Upper lobe of left lung (tissue), 6 donors: ENCODE data around the gene ADO. TPM values are rescaled to one million over a fixed set of nuclear protein-coding genes. Genes with fewer than 3 reads are reported as not detected.

Experiments
- ATAC-seq, 2 donors: fragments of 200-7000 bp; cut with Tn5 transposase; one replicate each; pipeline ENCODE4 v1.9.1; 2022; ENCODE audit warnings: mild to moderate bottlenecking in 2 of 2, moderate library complexity in 2 of 2; ENCODE audit not compliant: low FRiP score in 2 of 2
- DNase-seq, 2 donors: peaks; one replicate each; pipeline ENCODE4 v3.0.0-alpha.2; 2019 to 2020
- H3K27ac ChIP-seq, 4 donors: fragments of 200-600 bp; sonication (generic); one replicate each; pipeline ENCODE4 v1.5.1; 2016 to 2019
- H3K27me3 ChIP-seq, 4 donors: fragments of 200-600 bp; sonication (generic); one replicate each; pipeline ENCODE4 v1.5.1; 2017 to 2019
- H3K36me3 ChIP-seq, 4 donors: fragments of 200-600 bp; sonication (generic); one replicate each; pipeline ENCODE4 v1.5.1; 2016 to 2019
- H3K4me1 ChIP-seq, 4 donors: fragments of 200-600 bp; sonication (generic); one replicate each; pipeline ENCODE4 v1.5.1; 2018 to 2019
- H3K4me3 ChIP-seq, 4 donors: fragments of 200-600 bp; sonication (generic); one replicate each; pipeline ENCODE4 v1.5.1; 2017 to 2019; ENCODE audit warnings: mild to moderate bottlenecking in 2 of 4, moderate library complexity in 1 of 4
- H3K9me3 ChIP-seq, 4 donors: fragments of 200-600 bp; sonication (generic); one replicate each; pipeline ENCODE4 v1.5.1; 2018 to 2019
- EP300 ChIP-seq, 4 donors: sonication (generic); formaldehyde crosslinking; IDR thresholded peaks; one replicate each; pipeline ENCODE4 v1.5.1; 2017; ENCODE audit warnings: antibody characterized with exemption in 4 of 4, control low read depth in 2 of 4
- POLR2A ChIP-seq, 4 donors: fragments of 450-650 bp; IDR thresholded peaks; one replicate each; pipeline ENCODE4 v1.5.1; 2016 to 2017; ENCODE audit warnings: antibody characterized with exemption in 4 of 4, mild to moderate bottlenecking in 2 of 4
- POLR2AphosphoS5 ChIP-seq, 2 donors: sonication (generic); formaldehyde crosslinking; IDR thresholded peaks; one replicate each; pipeline ENCODE4 v1.5.1; 2017; ENCODE audit warnings: antibody characterized with exemption in 2 of 2
- WGBS, 2 donors: methylation state at CpG; one replicate each; pipeline ENCODE4 v1.1.5; 2017 to 2018; 5-methylcytosine and 5-hydroxymethylcytosine counted together
- total RNA-seq, 6 donors: library from RNA; depleted of rRNA in 4 of 6; stranded (reverse); fragments of >200 nt in 4 of 6; gene quantifications; one replicate each; pipeline versions ENCODE4 v1.1.0 to v1.2.1, GENCODE V29; 2016 to 2021
- TF ChIP-seq, protein P1 (sequence below), 6 experiments: fragments of 450-650 bp in 4 of 6; fragments of 200-600 bp in 2 of 6; sonication (generic) in 2 of 6; IDR thresholded peaks; one replicate each; pipeline ENCODE4 v1.5.1; 2016 to 2019; ENCODE audit warnings: antibody characterized with exemption in 6 of 6
- donor health status: DM: no; HTN: no; CAD: no; lungs with moderate emphysema.
- donor health status: DM: no; HTN: yes; CAD: no; lungs with severe emphysema.

ADO gene
- total RNA-seq, 6 donors from 2014 or later: 7.3 to 27.5 (median 19.2) TPM

DNA sequence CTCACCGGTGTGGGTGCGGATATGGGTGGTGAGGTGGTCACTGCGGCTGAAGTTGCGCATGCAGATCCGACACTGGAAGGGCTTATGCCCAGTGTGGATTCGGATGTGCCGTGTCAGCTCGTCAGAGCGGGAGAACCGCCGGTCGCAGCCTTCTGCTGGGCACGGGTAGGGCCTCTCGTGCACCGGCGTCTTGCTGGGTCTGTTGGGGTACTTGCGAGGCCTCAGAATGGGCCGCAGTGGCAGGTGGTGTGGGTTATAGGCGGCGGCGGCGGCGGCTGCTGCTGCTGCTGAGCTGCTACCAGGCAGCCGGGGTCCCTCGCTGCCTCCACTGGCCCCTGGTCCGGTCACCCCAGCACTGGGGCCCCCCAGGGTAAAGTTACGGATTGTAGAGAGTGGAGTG, 8.9 kb downstream of the ADO start:
- DNase-seq (peak in 1 of 2 donors; percentile 75), ATAC-seq (no peak)
- TF ChIP-seq, protein P1, sequence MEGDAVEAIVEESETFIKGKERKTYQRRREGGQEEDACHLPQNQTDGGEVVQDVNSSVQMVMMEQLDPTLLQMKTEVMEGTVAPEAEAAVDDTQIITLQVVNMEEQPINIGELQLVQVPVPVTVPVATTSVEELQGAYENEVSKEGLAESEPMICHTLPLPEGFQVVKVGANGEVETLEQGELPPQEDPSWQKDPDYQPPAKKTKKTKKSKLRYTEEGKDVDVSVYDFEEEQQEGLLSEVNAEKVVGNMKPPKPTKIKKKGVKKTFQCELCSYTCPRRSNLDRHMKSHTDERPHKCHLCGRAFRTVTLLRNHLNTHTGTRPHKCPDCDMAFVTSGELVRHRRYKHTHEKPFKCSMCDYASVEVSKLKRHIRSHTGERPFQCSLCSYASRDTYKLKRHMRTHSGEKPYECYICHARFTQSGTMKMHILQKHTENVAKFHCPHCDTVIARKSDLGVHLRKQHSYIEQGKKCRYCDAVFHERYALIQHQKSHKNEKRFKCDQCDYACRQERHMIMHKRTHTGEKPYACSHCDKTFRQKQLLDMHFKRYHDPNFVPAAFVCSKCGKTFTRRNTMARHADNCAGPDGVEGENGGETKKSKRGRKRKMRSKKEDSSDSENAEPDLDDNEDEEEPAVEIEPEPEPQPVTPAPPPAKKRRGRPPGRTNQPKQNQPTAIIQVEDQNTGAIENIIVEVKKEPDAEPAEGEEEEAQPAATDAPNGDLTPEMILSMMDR (IDR thresholded peaks at IDR 0.05): no peak
- TF ChIP-seq POLR2AphosphoS5 (IDR thresholded peaks at IDR 0.05) (no peak), EP300 (IDR thresholded peaks at IDR 0.05) (no peak), POLR2A (IDR thresholded peaks at IDR 0.05) (no peak)
- WGBS, 2 donors: 97 to 99% methylated on average over 10 to 27 of the region's 27 CpGs
- no peak overlapping the region for H3K4me3 ChIP-seq
- H3K9me3 ChIP-seq: no peaks in the 10 kb centered on the region
- peaks cover 0 to 5% (median 0%) of the 10 kb centered on the region in 4 donors for H3K36me3 ChIP-seq
- peaks cover 0 to 21% (median 16%) of the 10 kb centered on the region in 4 donors for H3K27me3 ChIP-seq
- H3K4me1 ChIP-seq: peaks cover 31 to 34% (median 32%) of the 10 kb centered on the region in 4 donors
- H3K27ac ChIP-seq: no peak overlapping the region

DNA sequence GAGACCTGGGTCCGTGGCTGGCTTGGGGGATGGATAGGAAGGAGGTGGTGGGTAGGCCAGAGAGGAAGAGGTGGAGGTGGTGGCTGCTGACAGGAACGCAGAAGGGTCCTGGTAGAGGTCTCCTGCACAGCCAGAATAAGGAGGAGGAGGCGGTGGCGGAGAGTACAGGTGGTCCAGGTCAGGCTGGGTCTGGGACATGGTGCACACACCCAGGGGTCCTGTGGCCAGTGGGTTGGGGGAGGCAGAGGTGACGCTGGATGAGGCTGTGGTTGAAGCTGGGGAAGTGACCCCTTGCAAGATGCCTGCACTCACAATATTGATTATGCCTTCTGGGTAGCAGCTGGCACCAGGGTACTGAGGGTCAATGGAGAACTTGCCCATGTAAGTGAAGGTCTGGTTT, 9.5 kb downstream of the ADO start:
- 89 to 92% methylated on average over 5 of the region's 5 CpGs for WGBS, 2 donors
- DNase-seq: no peak
- H3K4me3 ChIP-seq: no peak overlapping the region

DNA sequence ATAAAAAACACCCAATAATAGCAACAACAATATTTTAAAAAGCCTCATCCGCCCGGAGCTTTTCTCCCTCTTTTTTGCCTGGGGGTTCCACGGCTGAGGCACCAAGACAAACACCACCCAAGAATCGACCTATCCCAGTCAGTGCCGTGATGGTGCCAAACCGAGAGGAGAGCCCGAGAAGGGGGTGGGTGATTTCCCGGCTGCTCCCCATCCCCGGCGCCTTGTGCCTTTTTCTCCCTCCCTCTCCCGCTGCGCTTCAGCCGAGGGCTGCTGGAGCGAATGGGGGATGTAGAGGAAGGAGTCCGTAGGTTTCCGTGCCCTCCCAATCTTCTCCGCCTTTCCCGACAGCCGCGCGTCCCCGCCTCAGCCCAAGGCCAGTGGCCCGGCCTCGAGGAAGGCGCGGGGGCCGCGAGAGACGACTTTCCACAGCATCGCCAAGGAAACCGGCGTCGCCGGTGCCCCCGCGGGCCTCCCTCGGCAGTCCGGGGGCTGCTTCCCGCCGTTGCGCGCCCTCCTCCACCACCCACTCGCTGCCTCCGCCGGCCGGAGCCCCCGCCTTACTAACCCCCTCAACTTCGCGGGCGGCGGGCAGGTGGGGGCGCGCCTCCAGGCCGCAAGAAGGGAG, 10.3 kb downstream of the ADO start:
- 6 to 13% methylated on average over 10 to 41 of the region's 54 CpGs for WGBS, 2 donors
- ATAC-seq: no peak
- H3K36me3 ChIP-seq: no peaks in the 10 kb centered on the region
- H3K27me3 ChIP-seq: peaks cover 0 to 33% (median 27%) of the 10 kb centered on the region in 4 donors
- DNase-seq: peak in 1 of 2 donors; percentile 88
- peaks cover 38 to 43% (median 42%) of the 10 kb centered on the region in 4 donors for H3K4me1 ChIP-seq
- peak overlapping the region in 1 of 4 donors; percentile 93 for H3K27ac ChIP-seq
- H3K9me3 ChIP-seq: no peaks in the 10 kb centered on the region
- H3K4me3 ChIP-seq: peak overlapping the region; percentile 24 to 96 (median 90)
- no peak for TF ChIP-seq POLR2AphosphoS5 (IDR thresholded peaks at IDR 0.05)
- TF ChIP-seq EP300 (IDR thresholded peaks at IDR 0.05): no peak

More for the DNA sequence above, 9.5 kb downstream of the ADO start:
- peaks cover 35 to 39% (median 37%) of the 10 kb centered on the region in 4 donors for H3K4me1 ChIP-seq
- ATAC-seq: no peak
- H3K9me3 ChIP-seq: no peaks in the 10 kb centered on the region
- H3K36me3 ChIP-seq: peaks cover 0 to under 1% (median 0%) of the 10 kb centered on the region in 4 donors
- TF ChIP-seq POLR2A (IDR thresholded peaks at IDR 0.05): no peak
- no peak for TF ChIP-seq EP300 (IDR thresholded peaks at IDR 0.05)
- TF ChIP-seq, protein P1 (IDR thresholded peaks at IDR 0.05): no peak
- no peak for TF ChIP-seq POLR2AphosphoS5 (IDR thresholded peaks at IDR 0.05)
- no peak overlapping the region for H3K27ac ChIP-seq
- peaks cover 0 to 27% (median 21%) of the 10 kb centered on the region in 4 donors for H3K27me3 ChIP-seq

DNA sequence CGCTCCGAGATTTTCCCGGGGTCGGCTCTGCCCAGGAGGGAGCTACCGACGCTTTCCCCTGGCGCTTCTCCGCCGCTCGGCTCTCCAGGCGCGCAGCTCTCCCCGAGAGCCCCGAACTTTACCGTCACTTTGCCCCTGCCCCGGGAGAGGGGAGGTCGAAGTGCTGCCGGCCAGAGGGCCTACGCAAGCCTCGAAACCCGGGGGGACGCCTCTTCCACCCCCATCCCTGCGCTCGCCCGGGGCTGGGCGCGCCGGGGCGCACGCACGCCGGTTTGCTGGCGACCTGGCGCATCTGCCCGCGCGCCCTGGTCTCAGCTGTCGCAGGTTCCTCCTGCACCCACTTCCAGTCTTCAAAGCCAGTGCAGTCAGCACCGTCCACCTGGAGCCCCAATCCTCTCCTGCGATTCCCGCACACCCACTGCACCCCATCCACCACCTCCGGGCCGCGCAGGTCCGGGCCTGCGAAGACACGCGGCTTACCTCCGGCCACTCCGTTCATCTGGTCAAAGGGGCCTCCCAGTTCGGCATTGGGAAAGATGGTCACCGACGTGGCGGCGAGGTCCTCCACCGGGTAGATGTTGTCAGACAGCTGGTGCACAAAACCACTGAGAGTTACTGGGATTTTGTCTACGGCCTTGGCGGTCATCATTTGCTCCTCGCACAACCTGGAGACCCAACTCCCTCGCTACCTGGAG, 11.0 kb downstream of the ADO start:
- peak overlapping the region in 2 of 4 donors; percentile 88 to 93 for H3K27ac ChIP-seq
- H3K9me3 ChIP-seq: no peaks in the 10 kb centered on the region
- H3K4me3 ChIP-seq: peak overlapping the region; percentile 24 to 96 (median 90)
- H3K36me3 ChIP-seq: no peaks in the 10 kb centered on the region
- peak in 1 of 2 donors; percentile 89 for DNase-seq
- 2 to 5% methylated on average over 9 to 41 of the region's 60 CpGs for WGBS, 2 donors
- no peak for TF ChIP-seq EP300 (IDR thresholded peaks at IDR 0.05)
- TF ChIP-seq, protein P1 (IDR thresholded peaks at IDR 0.05): no peak
- no peak for TF ChIP-seq POLR2AphosphoS5 (IDR thresholded peaks at IDR 0.05)
- no peak for TF ChIP-seq POLR2A (IDR thresholded peaks at IDR 0.05)
- H3K27me3 ChIP-seq: peaks cover 0 to 35% (median 27%) of the 10 kb centered on the region in 4 donors
- no peak for ATAC-seq
- H3K4me1 ChIP-seq: peaks cover 38 to 43% (median 42%) of the 10 kb centered on the region in 4 donors

DNA sequence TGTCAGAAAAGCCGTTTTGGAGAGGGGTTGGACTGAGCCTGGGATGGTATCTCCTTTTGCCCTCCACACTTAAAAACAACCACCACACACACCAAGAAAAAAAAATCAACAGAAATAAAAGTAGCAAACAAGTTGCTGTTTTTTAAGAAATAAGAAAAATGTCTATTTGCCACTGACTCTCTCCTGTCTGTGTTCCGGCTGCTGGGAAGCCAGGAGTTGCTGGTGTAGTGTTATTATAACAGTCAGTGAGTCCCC, 11.5 kb downstream of the ADO start:
- WGBS, 2 donors: 0% methylated on average over 2 of the region's 2 CpGs
- peaks cover 38 to 43% (median 42%) of the 10 kb centered on the region in 4 donors for H3K4me1 ChIP-seq
- H3K27me3 ChIP-seq: peaks cover 0 to 36% (median 28%) of the 10 kb centered on the region in 4 donors
- H3K4me3 ChIP-seq: peak overlapping the region; percentile 24 to 96 (median 90)
- no peaks in the 10 kb centered on the region for H3K9me3 ChIP-seq
- TF ChIP-seq POLR2AphosphoS5 (IDR thresholded peaks at IDR 0.05) (no peak), EP300 (IDR thresholded peaks at IDR 0.05) (no peak), POLR2A (IDR thresholded peaks at IDR 0.05) (no peak)
- TF ChIP-seq, protein P1 (IDR thresholded peaks at IDR 0.05): no peak
- no peak for ATAC-seq
- H3K36me3 ChIP-seq: no peaks in the 10 kb centered on the region
- peak overlapping the region in 3 of 4 donors; percentile 88 to 93 (median 90) for H3K27ac ChIP-seq
- no peak for DNase-seq
